Testis (tissue), 3 donors: Measurements from ENCODE around the gene WRNIP1. TPM values are rescaled to one million over a fixed set of nuclear protein-coding genes. Genes with fewer than 3 reads are reported as not detected.

ENCODE experiments used
- DNase-seq: peaks from one replicate; pipeline ENCODE4 v3.0.0-alpha.2; 2019
- H3K27ac ChIP-seq, 2 donors: fragments of 200-600 bp; sonication (generic); one replicate each; pipeline ENCODE4 v1.5.1; 2019
- H3K27me3 ChIP-seq: fragments of 200-600 bp; sonication (generic); one replicate; pipeline ENCODE4 v1.5.1; 2019
- H3K36me3 ChIP-seq: fragments of 200-600 bp; sonication (generic); one replicate; pipeline ENCODE4 v1.5.1; 2017; ENCODE audit warnings: low read depth; ENCODE audit errors: missing control alignments
- H3K4me1 ChIP-seq: fragments of 200-600 bp; sonication (generic); one replicate; pipeline ENCODE4 v1.5.1; 2019
- H3K4me3 ChIP-seq, 2 donors: fragments of 200-600 bp; sonication (generic); one replicate each; pipeline ENCODE4 v1.5.1; 2017 to 2019
- H3K9me3 ChIP-seq: fragments of 200-600 bp; sonication (generic); one replicate; pipeline ENCODE4 v1.5.1; 2017
- POLR2A ChIP-seq: fragments of 450-650 bp; IDR thresholded peaks from one replicate; pipeline ENCODE4 v1.6.1; 2017; ENCODE audit warnings: antibody characterized with exemption, mild to moderate bottlenecking, moderate library complexity
- WGBS, 2 donors: methylation state at CpG; one replicate each; pipeline ENCODE4 v1.1.5; 2018; 5-methylcytosine and 5-hydroxymethylcytosine counted together
- intact Hi-C: fragments of 100-400 bp; cut with DNase I; formaldehyde crosslinking; loops from one replicate; pipeline ENCODE4 v1.15.1; 2023; ENCODE audit warnings: low total_unique reads
- polyA plus RNA-seq: library from polyadenylated mRNA; stranded (reverse); fragments of 350-450 nt; fragmentation: Illumina TruSeq; extraction: RNeasy Lipid Tissue Mini Kit (QIAGEN cat#74804); gene quantifications from one replicate; pipeline ENCODE4 v1.2.3, GENCODE V29; 2014; ENCODE audit warnings: low read depth, low replicate concordance; ENCODE audit not compliant: insufficient read depth
- total RNA-seq, 2 donors: library from RNA; depleted of rRNA; stranded (reverse); fragments of >200 nt; gene quantifications; one replicate each; pipeline ENCODE4 v1.2.3, GENCODE V29; 2016
- TF ChIP-seq, protein P1 (sequence below), 3 experiments: fragments of 450-650 bp in 2 of 3; fragments of 200-600 bp in 1 of 3; sonication (generic) in 1 of 3; IDR thresholded peaks; one replicate each; pipeline ENCODE4 v1.5.1; 2016 to 2019; ENCODE audit warnings: antibody characterized with exemption in 3 of 3, mild to moderate bottlenecking in 2 of 3, moderate library complexity in 1 of 3

The WRNIP1 gene
- total and polyA plus RNA-seq, 3 donors from 2014 or later, result 57.7 to 102 (median 95.8) TPM

GRCh38 chr6:2765896-2766766 is 938 bp downstream of the WRNIP1 start:
- Histone ChIP-seq H3K9me3 (no peaks in the 10 kb centered on the region), H3K36me3 (no peaks in the 10 kb centered on the region), H3K27ac (peak overlapping the region; percentile 87 to 94), H3K4me3 (peak overlapping the region; percentile 80 to 96), H3K27me3 (no peaks in the 10 kb centered on the region), H3K4me1 (peaks cover 11% of the 10 kb centered on the region)
- peak; percentile 68 for DNase-seq
- intact Hi-C loops, result no loop called here
- no peak for TF ChIP-seq POLR2A
- TF ChIP-seq, protein P1, sequence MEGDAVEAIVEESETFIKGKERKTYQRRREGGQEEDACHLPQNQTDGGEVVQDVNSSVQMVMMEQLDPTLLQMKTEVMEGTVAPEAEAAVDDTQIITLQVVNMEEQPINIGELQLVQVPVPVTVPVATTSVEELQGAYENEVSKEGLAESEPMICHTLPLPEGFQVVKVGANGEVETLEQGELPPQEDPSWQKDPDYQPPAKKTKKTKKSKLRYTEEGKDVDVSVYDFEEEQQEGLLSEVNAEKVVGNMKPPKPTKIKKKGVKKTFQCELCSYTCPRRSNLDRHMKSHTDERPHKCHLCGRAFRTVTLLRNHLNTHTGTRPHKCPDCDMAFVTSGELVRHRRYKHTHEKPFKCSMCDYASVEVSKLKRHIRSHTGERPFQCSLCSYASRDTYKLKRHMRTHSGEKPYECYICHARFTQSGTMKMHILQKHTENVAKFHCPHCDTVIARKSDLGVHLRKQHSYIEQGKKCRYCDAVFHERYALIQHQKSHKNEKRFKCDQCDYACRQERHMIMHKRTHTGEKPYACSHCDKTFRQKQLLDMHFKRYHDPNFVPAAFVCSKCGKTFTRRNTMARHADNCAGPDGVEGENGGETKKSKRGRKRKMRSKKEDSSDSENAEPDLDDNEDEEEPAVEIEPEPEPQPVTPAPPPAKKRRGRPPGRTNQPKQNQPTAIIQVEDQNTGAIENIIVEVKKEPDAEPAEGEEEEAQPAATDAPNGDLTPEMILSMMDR (IDR thresholded peaks at IDR 0.05), result no peak
- 1% methylated on average over 9 to 41 of the region's 91 CpGs for WGBS, 2 donors

DNA sequence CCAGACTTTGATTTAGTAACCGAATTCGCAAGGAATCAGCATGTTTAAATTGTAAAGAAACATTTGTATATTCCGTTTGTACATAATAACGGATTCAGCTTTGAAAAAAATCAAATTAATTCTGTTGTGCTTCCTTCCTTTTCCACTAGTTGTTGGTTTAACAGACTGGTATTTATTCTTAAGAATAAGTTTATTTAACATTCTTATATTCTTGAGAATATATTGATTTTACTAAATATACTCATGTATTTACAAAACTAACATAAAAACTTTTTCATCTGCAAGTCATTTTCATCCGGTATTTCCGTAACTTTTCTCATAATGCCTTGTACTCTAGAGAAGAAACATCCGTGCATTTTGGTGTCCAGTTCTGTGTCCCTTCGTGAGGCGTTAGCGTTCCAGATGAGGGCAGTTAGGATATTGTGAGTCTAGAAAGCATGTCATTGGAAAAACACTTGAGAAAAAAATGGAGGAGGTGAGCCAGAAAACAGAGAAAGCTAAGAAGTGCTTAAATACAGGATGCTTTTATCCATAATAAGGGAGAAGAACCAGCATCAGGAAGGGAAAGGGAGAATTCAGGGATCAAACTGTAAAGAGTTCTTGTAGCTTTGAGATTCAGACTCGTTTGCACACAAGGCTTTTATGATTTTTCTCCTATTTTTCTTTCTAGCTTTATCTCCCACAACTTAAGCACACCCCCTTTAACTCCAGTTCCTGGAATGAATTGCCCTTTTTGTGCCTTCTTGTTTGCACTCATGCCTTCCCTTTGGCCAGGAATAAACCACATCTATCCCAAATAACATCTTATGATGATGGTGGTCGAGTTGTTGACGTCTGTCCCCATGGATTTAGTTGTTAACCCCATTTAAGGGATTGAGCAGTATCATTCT is 1.8 kb downstream of the WRNIP1 start:
- Histone ChIP-seq H3K27me3 (no peaks in the 10 kb centered on the region), H3K4me3 (peak overlapping the region; percentile 80 to 96), H3K36me3 (no peaks in the 10 kb centered on the region), H3K9me3 (no peaks in the 10 kb centered on the region), H3K27ac (peak overlapping the region; percentile 87 to 94), H3K4me1 (peaks cover 11% of the 10 kb centered on the region)
- DNase-seq, result no peak
- TF ChIP-seq, protein P1 (IDR thresholded peaks at IDR 0.05), result no peak
- 3 to 8% methylated on average over 13 of the region's 13 CpGs for WGBS, 2 donors
- intact Hi-C loops, result no loop called here

DNA sequence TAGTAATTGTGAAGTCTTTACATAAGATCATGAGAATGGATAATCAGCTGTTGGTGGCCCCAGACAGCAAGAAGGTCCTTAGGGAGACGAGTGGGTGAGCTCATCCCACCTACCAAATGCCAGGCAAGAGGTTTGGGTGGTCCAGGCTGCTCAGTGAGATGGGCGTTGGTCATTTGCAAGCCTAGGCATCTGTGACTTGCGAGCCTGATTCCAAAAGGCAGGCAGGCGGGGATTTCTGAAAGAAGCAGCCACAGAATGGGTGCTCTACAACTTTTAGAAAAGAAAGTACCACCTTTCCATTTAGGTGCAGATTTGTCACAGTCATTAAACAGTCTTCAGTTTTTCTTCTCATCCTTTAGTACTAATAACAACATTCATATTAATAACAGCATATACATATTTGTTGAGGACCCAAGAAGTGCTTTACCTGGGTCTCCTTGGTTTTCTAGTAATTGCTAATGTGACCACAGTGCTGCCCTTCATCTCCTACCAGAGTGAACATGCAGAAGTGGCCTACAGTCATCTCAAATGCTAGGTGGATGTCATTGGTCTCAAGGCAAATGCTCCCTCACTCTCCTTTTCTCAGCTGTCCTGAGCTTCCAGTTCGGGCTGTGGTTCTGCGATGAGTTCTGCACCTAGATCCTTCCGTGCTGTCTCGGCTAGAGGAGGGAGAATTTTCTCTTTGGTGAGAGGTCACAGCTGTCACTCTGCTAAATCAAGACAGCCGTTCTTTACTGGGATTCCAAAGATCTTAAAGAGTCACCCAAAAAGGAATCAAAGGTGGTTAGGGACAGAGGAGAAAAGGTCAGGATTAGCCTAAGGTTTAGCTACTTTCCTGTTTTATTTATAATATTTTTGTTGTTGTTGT is 2.7 kb downstream of the WRNIP1 start:
- DNase-seq, result no peak
- Histone ChIP-seq H3K36me3 (no peaks in the 10 kb centered on the region), H3K27ac (no peak overlapping the region), H3K9me3 (no peaks in the 10 kb centered on the region), H3K27me3 (no peaks in the 10 kb centered on the region), H3K4me3 (no peak overlapping the region), H3K4me1 (peaks cover 11% of the 10 kb centered on the region)
- 30 to 36% methylated on average over 9 of the region's 9 CpGs for WGBS, 2 donors
- intact Hi-C loops, result no loop called here
- TF ChIP-seq POLR2A, result no peak
- TF ChIP-seq, protein P1 (IDR thresholded peaks at IDR 0.05), result no peak

GRCh38 chr6:2768696-2769095 is 3.5 kb downstream of the WRNIP1 start:
- H3K27ac ChIP-seq, result no peak overlapping the region
- no peak for DNase-seq
- 45 to 49% methylated on average over 6 of the region's 6 CpGs for WGBS, 2 donors
- TF ChIP-seq POLR2A, result no peak
- TF ChIP-seq, protein P1 (IDR thresholded peaks at IDR 0.05), result no peak
- H3K4me3 ChIP-seq, result no peak overlapping the region
- H3K36me3 ChIP-seq, result no peaks in the 10 kb centered on the region
- intact Hi-C loops, result no loop called here
- H3K4me1 ChIP-seq, result peaks cover 11% of the 10 kb centered on the region
- H3K27me3 ChIP-seq, result no peaks in the 10 kb centered on the region
- H3K9me3 ChIP-seq, result no peaks in the 10 kb centered on the region
